IMR-90 (cell line): ENCODE measurements around the gene HIPK1. TPM values are rescaled to one million over a fixed set of nuclear protein-coding genes. Genes with fewer than 3 reads are reported as not detected.

Source experiments
- ATAC-seq: fragments of 200-7000 bp; cut with Tn5 transposase; 2 replicates; pipeline ENCODE4 v1.9.1; 2020; ENCODE audit warnings: low read depth, mild to moderate bottlenecking, moderate library complexity
- BruUV-seq: library from RNA; stranded (reverse); fragments of 400-500 nt; replicated peaks from 2 replicates; lab custom pipeline; 2021; lab: Mats Ljungman, UMichigan
- CTCF ChIA-PET: fragments of 300-600 bp; formaldehyde crosslinking; extraction: SDS; loops from one replicate; lab custom pipeline; 2021; ENCODE audit warnings: antibody characterized with exemption; lab: Yijun Ruan, JAX
- POLR2A ChIA-PET: fragments of 300-600 bp; sonication (Branson Sonifier 250); formaldehyde crosslinking; loops from one replicate; lab custom pipeline; 2022; ENCODE audit warnings: antibody characterized with exemption; ENCODE audit not compliant: unreplicated experiment; lab: Charles Lee
- DNase-seq: peaks from one replicate; pipeline ENCODE4 v3.0.0; 2013
- H2AFZ ChIP-seq: replicated peaks from 2 replicates; pipeline ENCODE3; 2013; ENCODE audit warnings: low read length, mild to moderate bottlenecking; ENCODE audit not compliant: poor library complexity
- H2AK5ac ChIP-seq: 2 replicates; pipeline ENCODE4 v1.6.1; 2013; ENCODE audit warnings: low read depth, low read length, inconsistent platforms
- H2AK9ac ChIP-seq: replicated peaks from 2 replicates; pipeline ENCODE3; 2013; ENCODE audit warnings: mild to moderate bottlenecking, low read depth, low read length, moderate library complexity; ENCODE audit not compliant: poor library complexity
- H2BK120ac ChIP-seq: 2 replicates; pipeline ENCODE4 v1.6.1; 2013; ENCODE audit warnings: low read depth, low read length, inconsistent platforms
- H2BK15ac ChIP-seq: 3 replicates; pipeline ENCODE4 v1.6.1; 2013; ENCODE audit warnings: low read depth, low read length, inconsistent platforms
- H2BK20ac ChIP-seq: 2 replicates; pipeline ENCODE4 v1.6.1; 2013; ENCODE audit warnings: low read depth, mild to moderate bottlenecking, inconsistent platforms, low read length, moderate library complexity
- H2BK5ac ChIP-seq: 2 replicates; pipeline ENCODE4 v1.6.1; 2013; ENCODE audit warnings: mild to moderate bottlenecking, low read depth, low read length, inconsistent platforms; ENCODE audit not compliant: poor library complexity, severe bottlenecking
- H3K14ac ChIP-seq: replicated peaks from 2 replicates; pipeline ENCODE4 v1.6.1; 2013; ENCODE audit warnings: low read depth, low read length, inconsistent platforms
- H3K18ac ChIP-seq: 2 replicates; pipeline ENCODE4 v1.6.1; 2013; ENCODE audit warnings: low read depth, low read length, control low read depth
- H3K23ac ChIP-seq: 2 replicates; pipeline ENCODE4 v1.6.1; 2013; ENCODE audit warnings: low read depth, low read length, inconsistent platforms
- H3K27ac ChIP-seq: 2 replicates; pipeline ENCODE4 v1.5.1; 2013; ENCODE audit warnings: mild to moderate bottlenecking, control low read depth, low read length; ENCODE audit not compliant: insufficient read depth
- H3K27me3 ChIP-seq: 2 replicates; pipeline ENCODE4 v1.6.1; 2013; ENCODE audit warnings: low read length; ENCODE audit not compliant: control insufficient read depth, insufficient read depth
- H3K36me3 ChIP-seq: 2 replicates; pipeline ENCODE4 v1.6.1; 2013; ENCODE audit warnings: low read length, mixed read lengths; ENCODE audit not compliant: control insufficient read depth, insufficient read depth
- H3K4ac ChIP-seq: 2 replicates; pipeline ENCODE4 v1.6.1; 2013; ENCODE audit warnings: low read depth, low read length, inconsistent platforms
- H3K4me1 ChIP-seq: 2 replicates; pipeline ENCODE4 v1.6.1; 2013; ENCODE audit warnings: low read length, mixed read lengths; ENCODE audit not compliant: control insufficient read depth, insufficient read depth
- H3K4me2 ChIP-seq: 2 replicates; pipeline ENCODE4 v1.6.1; 2013; ENCODE audit warnings: low read depth, mild to moderate bottlenecking, control low read depth, low read length, moderate library complexity
- H3K4me3 ChIP-seq: 2 replicates; pipeline ENCODE4 v1.5.1; 2013; ENCODE audit warnings: low read depth, mild to moderate bottlenecking, control low read depth, low read length, moderate library complexity; ENCODE audit not compliant: insufficient read depth
- H3K56ac ChIP-seq: 2 replicates; pipeline ENCODE4 v1.6.1; 2013; ENCODE audit warnings: low read length, inconsistent platforms; ENCODE audit not compliant: insufficient read depth; ENCODE audit errors: extremely low read depth
- H3K79me1 ChIP-seq, 2 experiments: 2 replicates each; pipeline ENCODE4 v1.6.1; 2013; ENCODE audit warnings: low read length in 2 of 2, inconsistent platforms in 1 of 2, low read depth in 1 of 2
- H3K9ac ChIP-seq: 2 replicates; pipeline ENCODE4 v1.6.1; 2013; ENCODE audit warnings: low read depth, low read length, control low read depth
- H3K9me1 ChIP-seq: 2 replicates; pipeline ENCODE4 v1.6.1; 2013; ENCODE audit warnings: low read length, inconsistent platforms; ENCODE audit not compliant: insufficient read depth
- H3K9me3 ChIP-seq: 2 replicates; pipeline ENCODE4 v1.6.1; 2013; ENCODE audit warnings: low read length; ENCODE audit not compliant: control insufficient read depth, insufficient read depth
- H4K20me1 ChIP-seq: 2 replicates; pipeline ENCODE4 v1.6.1; 2013; ENCODE audit warnings: low read length, inconsistent platforms; ENCODE audit not compliant: insufficient read depth
- H4K5ac ChIP-seq: 2 replicates; pipeline ENCODE4 v1.6.1; 2013; ENCODE audit warnings: mild to moderate bottlenecking, low read depth, low read length, control low read depth
- H4K8ac ChIP-seq, 2 experiments: 2 replicates each; pipeline ENCODE4 v1.6.1; 2013; ENCODE audit warnings: low read depth in 2 of 2, low read length in 2 of 2, control low read depth in 1 of 2, inconsistent platforms in 1 of 2
- H4K91ac ChIP-seq: 2 replicates; pipeline ENCODE4 v1.6.1; 2013; ENCODE audit warnings: low read depth, low read length, inconsistent platforms; ENCODE audit not compliant: insufficient read depth
- BHLHE40 ChIP-seq: fragments of 150-350 bp; IDR thresholded peaks from 2 replicates; pipeline ENCODE4 v1.6.1; 2016; ENCODE audit warnings: mild to moderate bottlenecking, low read depth, low read length
- CEBPB ChIP-seq: IDR thresholded peaks from 2 replicates; pipeline ENCODE4 v1.6.1; 2012; ENCODE audit warnings: low read depth, low read length, improper control_type of control experiment
- CHD1 ChIP-seq: IDR thresholded peaks from 2 replicates; pipeline ENCODE4 v1.6.1; 2012; ENCODE audit warnings: low read depth, low read length, improper control_type of control experiment
- CTCF ChIP-seq: conservative IDR thresholded peaks from 2 replicates; pipeline ENCODE4 v1.5.1; 2012; ENCODE audit warnings: mild to moderate bottlenecking, low read depth, low read length, improper control_type of control experiment
- ELK1 ChIP-seq: fragments of 150-350 bp; IDR thresholded peaks from 2 replicates; pipeline ENCODE4 v1.6.1; 2016; ENCODE audit warnings: low read depth, mild to moderate bottlenecking, low read length, moderate library complexity, borderline replicate concordance
- FOS ChIP-seq: fragments of 150-350 bp; IDR thresholded peaks from 2 replicates; pipeline ENCODE4 v1.6.1; 2016; ENCODE audit warnings: low read depth, low read length
- MAFK ChIP-seq: IDR thresholded peaks from 2 replicates; pipeline ENCODE4 v1.6.1; 2012; ENCODE audit warnings: low read depth, low read length, improper control_type of control experiment
- MAZ ChIP-seq: IDR thresholded peaks from 2 replicates; pipeline ENCODE4 v1.6.1; 2012; ENCODE audit warnings: low read depth, mild to moderate bottlenecking, low read length, improper control_type of control experiment, moderate library complexity, borderline replicate concordance
- MXI1 ChIP-seq: IDR thresholded peaks from 2 replicates; pipeline ENCODE4 v1.6.1; 2012; ENCODE audit warnings: low read depth, mild to moderate bottlenecking, low read length, moderate library complexity, borderline replicate concordance
- NFE2L2 ChIP-seq: fragments of 150-350 bp; IDR thresholded peaks from 2 replicates; pipeline ENCODE4 v1.6.1; 2016; ENCODE audit warnings: low read depth, mild to moderate bottlenecking, low read length
- POLR2A ChIP-seq: IDR thresholded peaks from 2 replicates; pipeline ENCODE4 v1.6.1; 2012; ENCODE audit warnings: mild to moderate bottlenecking, low read depth, low read length
- RCOR1 ChIP-seq: IDR thresholded peaks from 2 replicates; pipeline ENCODE4 v1.6.1; 2012; ENCODE audit warnings: mild to moderate bottlenecking, low read length, improper control_type of control experiment; ENCODE audit not compliant: insufficient replicate concordance
- RFX5 ChIP-seq: IDR thresholded peaks from 2 replicates; pipeline ENCODE4 v1.8.0; 2012; ENCODE audit warnings: low read depth, mild to moderate bottlenecking, low read length, moderate library complexity
- SMC3 ChIP-seq: fragments of 150-350 bp; IDR thresholded peaks from 2 replicates; pipeline ENCODE4 v1.6.1; 2016; ENCODE audit warnings: low read depth, mild to moderate bottlenecking, antibody characterized with exemption, low read length, moderate library complexity
- USF2 ChIP-seq: fragments of 150-350 bp; IDR thresholded peaks from 2 replicates; pipeline ENCODE4 v1.6.1; 2017; ENCODE audit warnings: mild to moderate bottlenecking, antibody characterized with exemption, low read length, low read depth
- WGBS, 2 experiments: methylation state at CpG; one replicate each; pipeline versions ENCODE4 v1.1.5 to v1.1.7; 2013; ENCODE audit warnings: missing lambda C conversion rate in 2 of 2; ENCODE audit not compliant: insufficient read length in 1 of 2; ENCODE audit errors: extremely low coverage in 2 of 2; 5-methylcytosine and 5-hydroxymethylcytosine counted together
- dilution Hi-C: fragments of 300-500 bp; cut with HindIII; formaldehyde crosslinking; loops from one replicate; pipeline ENCODE4 v1.14.3; 2018; ENCODE audit warnings: low sequenced_read_pairs; ENCODE audit not compliant: unreplicated experiment
- in situ Hi-C: fragments of 300-500 bp; cut with MboI; formaldehyde crosslinking; loops from 3 replicates; pipeline ENCODE4 v1.14.3; 2019; ENCODE audit warnings: low sequenced_read_pairs, inconsistent platforms, mixed read lengths
- intact Hi-C: fragments of 100-400 bp; cut with micrococcal nuclease; formaldehyde crosslinking; loops from 2 replicates; pipeline ENCODE4 v1.10.0; 2022
- polyA plus RNA-seq, 3 experiments: library from polyadenylated mRNA; depleted of rRNA; stranded (reverse); fragments of >200 nt; gene quantifications; 2 replicates each; pipeline ENCODE4 v1.2.3, GENCODE V29; 2012; ENCODE audit warnings: low replicate concordance in 1 of 3
- total RNA-seq: library from RNA; depleted of rRNA; stranded (reverse); fragments of >200 nt; gene quantifications from 2 replicates; pipeline ENCODE4 v1.2.3, GENCODE V29; 2012

The HIPK1 gene
- total and polyA plus RNA-seq, 2 of the 4 experiments (the other 2 are of a cell fraction) = 15.3 to 33.9 TPM

DNA sequence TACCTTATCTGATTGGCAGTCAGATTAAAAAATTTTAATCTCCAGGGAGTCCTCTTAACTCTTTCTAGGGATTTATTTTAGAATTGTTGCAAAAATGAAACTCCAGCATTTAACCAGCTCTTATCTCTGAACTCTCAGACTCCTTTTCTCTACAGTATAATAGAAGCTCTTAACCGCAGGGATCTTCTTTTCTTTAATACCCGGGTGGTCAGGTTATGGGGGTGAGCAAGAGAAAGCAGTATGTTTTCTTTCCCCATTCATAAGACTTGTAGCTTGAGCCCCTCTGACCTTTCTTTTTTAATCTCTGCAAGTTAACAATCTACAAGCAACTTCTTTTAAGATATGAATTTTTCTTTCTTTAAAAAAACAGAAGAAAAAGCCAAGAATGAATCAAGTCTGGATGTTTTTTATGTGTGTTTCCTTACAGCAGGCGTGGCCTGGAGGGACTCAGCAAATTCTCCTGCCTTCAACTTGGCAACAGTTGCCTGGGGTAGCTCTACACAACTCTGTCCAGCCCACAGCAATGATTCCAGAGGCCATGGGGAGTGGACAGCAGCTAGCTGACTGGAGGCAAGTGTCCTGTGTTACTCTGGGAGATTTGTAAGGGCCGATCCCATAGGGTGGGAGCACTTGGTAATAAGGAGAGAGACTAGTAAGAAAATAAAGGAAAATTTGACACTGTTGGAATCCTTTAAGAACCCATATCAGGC is 36.7 kb downstream of the HIPK1 start:
- H2BK15ac ChIP-seq = no peak overlapping the region
- H2AK5ac ChIP-seq = no peak overlapping the region
- H2BK5ac ChIP-seq = no peak overlapping the region
- no peak overlapping the region for H4K5ac ChIP-seq
- no peak overlapping the region for H2AK9ac ChIP-seq
- H2AFZ ChIP-seq = no peak overlapping the region
- H4K20me1 ChIP-seq = no peaks in the 10 kb centered on the region
- H2BK20ac ChIP-seq = no peak overlapping the region
- no peak overlapping the region for H3K18ac ChIP-seq
- H4K8ac ChIP-seq = no peak overlapping the region
- no peak overlapping the region for H2BK120ac ChIP-seq
- in situ Hi-C loops = loop anchor here (10.0 to 25.0 kb wide), 2 partner anchors 131 to 746 kb away; partner anchors contain the start of gene NRAS
- no peak overlapping the region for H3K9ac ChIP-seq
- H3K27ac ChIP-seq = no peak overlapping the region
- no peaks in the 10 kb centered on the region for H3K27me3 ChIP-seq
- H3K4ac ChIP-seq = no peak overlapping the region
- no peak for ATAC-seq
- no CpG with 5 or more reads among the region's 4 CpGs for WGBS, 2 experiments
- H3K4me1 ChIP-seq = no peaks in the 10 kb centered on the region
- no TSS peak for BruUV-seq
- H3K14ac ChIP-seq = no peak overlapping the region
- dilution Hi-C loops = no loop called here
- H3K9me3 ChIP-seq = no peaks in the 10 kb centered on the region
- no peak overlapping the region for H3K56ac ChIP-seq
- H3K23ac ChIP-seq = no peak overlapping the region
- DNase-seq = no peak
- H3K4me2 ChIP-seq = no peak overlapping the region
- no peak overlapping the region for H4K91ac ChIP-seq
- intact Hi-C loops = loop anchor here (10.0 kb wide), 1 partner anchor 769 kb away; no protein-coding TSS in a partner anchor
- POLR2A ChIA-PET = no interaction called here
- H3K9me1 ChIP-seq = peaks cover 3% of the 10 kb centered on the region; the same call in 1 of the 2 replicates
- H3K36me3 ChIP-seq = peaks cover 35% of the 10 kb centered on the region
- CTCF ChIA-PET = no interaction called here
- H3K4me3 ChIP-seq = no peak overlapping the region
- H3K79me1 ChIP-seq = peaks cover 0 to 3% of the 10 kb centered on the region in 2 experiments; a peak in 1 of 4 replicates
- TF ChIP-seq BHLHE40 (no peak), CTCF (no peak), MAFK (no peak), RCOR1 (no peak), RFX5 (no peak), MAZ (no peak), NFE2L2 (no peak), CHD1 (no peak), SMC3 (no peak), POLR2A (no peak), MXI1 (no peak), FOS (no peak), CEBPB (no peak), USF2 (no peak), ELK1 (no peak)
